Breast epithelium (tissue), 3 donors: ENCODE results near the gene ZNF142.

Source experiments
- CTCF ChIP-seq, 3 donors: fragments of 450-650 bp; IDR thresholded peaks; one replicate each; pipeline ENCODE4 v1.5.1; 2016 to 2017; ENCODE audit warnings: antibody characterized with exemption in 3 of 3, mild to moderate bottlenecking in 3 of 3, moderate library complexity in 3 of 3
- POLR2A ChIP-seq: fragments of 450-650 bp; IDR thresholded peaks from one replicate; pipeline ENCODE4 v1.6.1; 2016; ENCODE audit warnings: antibody characterized with exemption, mild to moderate bottlenecking, moderate library complexity

- TF ChIP-seq POLR2A (no peak), CTCF (IDR thresholded peaks at IDR 0.05) (no peak)
Observed at GRCh38 chr2:218698885-218699284, 39.5 kb upstream of the ZNF142 start.
